ENCODE measurements around the gene CNPY2. TPM values are rescaled to one million over a fixed set of nuclear protein-coding genes. Genes with fewer than 3 reads are reported as not detected.

CNPY2 gene
- total and polyA plus RNA-seq, 2 of the 13 experiments (the other 11 are each of a cell fraction or from before 2014, with no cell fraction given): 285 to 356 TPM

DNA sequence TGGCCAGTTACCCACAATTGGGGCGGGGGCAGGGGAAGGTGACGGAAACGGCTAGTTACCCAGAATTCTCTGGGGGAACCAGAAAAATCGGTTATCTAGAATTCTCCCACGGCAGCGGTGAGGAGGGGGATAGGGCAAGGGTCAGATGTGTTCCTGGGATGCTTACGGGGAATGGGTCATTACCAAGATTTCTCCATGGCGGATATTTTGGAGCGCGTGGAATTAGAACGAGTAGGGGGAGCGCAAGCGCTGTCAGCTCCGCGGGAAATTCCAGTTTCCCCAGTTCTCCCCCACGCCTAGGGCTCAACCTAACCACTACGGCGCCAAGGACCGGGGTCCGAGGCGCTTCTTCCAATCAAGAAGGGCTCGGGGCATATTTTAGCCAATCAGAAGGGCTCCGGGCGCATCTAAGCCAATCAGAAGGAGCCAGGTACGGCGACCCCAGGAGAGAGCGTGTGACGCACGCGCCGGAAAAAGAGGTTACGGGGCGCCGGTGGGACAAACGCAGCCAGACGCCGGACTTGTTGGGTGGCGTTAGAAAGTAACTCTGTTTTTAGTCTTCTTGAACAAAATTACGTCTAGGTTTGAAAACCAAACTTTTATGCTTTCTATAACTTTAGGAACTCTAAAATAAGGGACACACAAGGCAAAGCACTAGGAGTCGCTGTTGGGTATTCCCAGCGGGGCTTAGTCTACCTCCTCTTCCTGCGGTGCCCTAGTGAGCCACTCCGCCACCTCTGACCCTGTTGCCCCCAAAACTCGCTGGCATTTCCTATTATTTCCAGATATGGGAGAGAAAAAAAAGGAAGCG lies 18.1 kb upstream of the CNPY2 start, which contains the start of gene PAN2 (continued):
- TF ChIP-seq, protein P1, sequence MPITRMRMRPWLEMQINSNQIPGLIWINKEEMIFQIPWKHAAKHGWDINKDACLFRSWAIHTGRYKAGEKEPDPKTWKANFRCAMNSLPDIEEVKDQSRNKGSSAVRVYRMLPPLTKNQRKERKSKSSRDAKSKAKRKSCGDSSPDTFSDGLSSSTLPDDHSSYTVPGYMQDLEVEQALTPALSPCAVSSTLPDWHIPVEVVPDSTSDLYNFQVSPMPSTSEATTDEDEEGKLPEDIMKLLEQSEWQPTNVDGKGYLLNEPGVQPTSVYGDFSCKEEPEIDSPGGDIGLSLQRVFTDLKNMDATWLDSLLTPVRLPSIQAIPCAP (CRISPR knock-in tag; IDR thresholded peaks at IDR 0.05; ENCODE audit: low read depth): no peak
- TF ChIP-seq, protein P2, sequence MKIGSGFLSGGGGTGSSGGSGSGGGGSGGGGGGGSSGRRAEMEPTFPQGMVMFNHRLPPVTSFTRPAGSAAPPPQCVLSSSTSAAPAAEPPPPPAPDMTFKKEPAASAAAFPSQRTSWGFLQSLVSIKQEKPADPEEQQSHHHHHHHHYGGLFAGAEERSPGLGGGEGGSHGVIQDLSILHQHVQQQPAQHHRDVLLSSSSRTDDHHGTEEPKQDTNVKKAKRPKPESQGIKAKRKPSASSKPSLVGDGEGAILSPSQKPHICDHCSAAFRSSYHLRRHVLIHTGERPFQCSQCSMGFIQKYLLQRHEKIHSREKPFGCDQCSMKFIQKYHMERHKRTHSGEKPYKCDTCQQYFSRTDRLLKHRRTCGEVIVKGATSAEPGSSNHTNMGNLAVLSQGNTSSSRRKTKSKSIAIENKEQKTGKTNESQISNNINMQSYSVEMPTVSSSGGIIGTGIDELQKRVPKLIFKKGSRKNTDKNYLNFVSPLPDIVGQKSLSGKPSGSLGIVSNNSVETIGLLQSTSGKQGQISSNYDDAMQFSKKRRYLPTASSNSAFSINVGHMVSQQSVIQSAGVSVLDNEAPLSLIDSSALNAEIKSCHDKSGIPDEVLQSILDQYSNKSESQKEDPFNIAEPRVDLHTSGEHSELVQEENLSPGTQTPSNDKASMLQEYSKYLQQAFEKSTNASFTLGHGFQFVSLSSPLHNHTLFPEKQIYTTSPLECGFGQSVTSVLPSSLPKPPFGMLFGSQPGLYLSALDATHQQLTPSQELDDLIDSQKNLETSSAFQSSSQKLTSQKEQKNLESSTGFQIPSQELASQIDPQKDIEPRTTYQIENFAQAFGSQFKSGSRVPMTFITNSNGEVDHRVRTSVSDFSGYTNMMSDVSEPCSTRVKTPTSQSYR (CRISPR knock-in tag; IDR thresholded peaks at IDR 0.05; ENCODE audit: borderline replicate concordance): peak; percentile 38; the same call in 1 of the 2 replicates
- TF ChIP-seq MAFF (IDR thresholded peaks at IDR 0.05; ENCODE audit: low read depth, low read length) (no peak), PRPF4 (IDR thresholded peaks at IDR 0.05; ENCODE audit: low read depth, low read length, poor library complexity, severe bottlenecking) (no peak), KDM4B (CRISPR knock-in tag; IDR thresholded peaks at IDR 0.05) (no peak), ZFP41 (CRISPR knock-in tag; IDR thresholded peaks at IDR 0.05; ENCODE audit: borderline replicate concordance) (no peak)
- TF ChIP-seq, protein P3, sequence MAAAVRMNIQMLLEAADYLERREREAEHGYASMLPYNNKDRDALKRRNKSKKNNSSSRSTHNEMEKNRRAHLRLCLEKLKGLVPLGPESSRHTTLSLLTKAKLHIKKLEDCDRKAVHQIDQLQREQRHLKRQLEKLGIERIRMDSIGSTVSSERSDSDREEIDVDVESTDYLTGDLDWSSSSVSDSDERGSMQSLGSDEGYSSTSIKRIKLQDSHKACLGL (CRISPR knock-in tag; IDR thresholded peaks at IDR 0.05): no peak
- TF ChIP-seq, protein P4, sequence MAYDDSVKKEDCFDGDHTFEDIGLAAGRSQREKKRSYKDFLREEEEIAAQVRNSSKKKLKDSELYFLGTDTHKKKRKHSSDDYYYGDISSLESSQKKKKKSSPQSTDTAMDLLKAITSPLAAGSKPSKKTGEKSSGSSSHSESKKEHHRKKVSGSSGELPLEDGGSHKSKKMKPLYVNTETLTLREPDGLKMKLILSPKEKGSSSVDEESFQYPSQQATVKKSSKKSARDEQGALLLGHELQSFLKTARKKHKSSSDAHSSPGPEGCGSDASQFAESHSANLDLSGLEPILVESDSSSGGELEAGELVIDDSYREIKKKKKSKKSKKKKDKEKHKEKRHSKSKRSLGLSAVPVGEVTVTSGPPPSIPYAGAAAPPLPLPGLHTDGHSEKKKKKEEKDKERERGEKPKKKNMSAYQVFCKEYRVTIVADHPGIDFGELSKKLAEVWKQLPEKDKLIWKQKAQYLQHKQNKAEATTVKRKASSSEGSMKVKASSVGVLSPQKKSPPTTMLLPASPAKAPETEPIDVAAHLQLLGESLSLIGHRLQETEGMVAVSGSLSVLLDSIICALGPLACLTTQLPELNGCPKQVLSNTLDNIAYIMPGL (CRISPR knock-in tag; IDR thresholded peaks at IDR 0.05; ENCODE audit: borderline replicate concordance in 1 of 2, low read depth in 1 of 2): peak; percentile 54 to 56; a peak in 3 of 4 replicates
- TF ChIP-seq, protein P5, sequence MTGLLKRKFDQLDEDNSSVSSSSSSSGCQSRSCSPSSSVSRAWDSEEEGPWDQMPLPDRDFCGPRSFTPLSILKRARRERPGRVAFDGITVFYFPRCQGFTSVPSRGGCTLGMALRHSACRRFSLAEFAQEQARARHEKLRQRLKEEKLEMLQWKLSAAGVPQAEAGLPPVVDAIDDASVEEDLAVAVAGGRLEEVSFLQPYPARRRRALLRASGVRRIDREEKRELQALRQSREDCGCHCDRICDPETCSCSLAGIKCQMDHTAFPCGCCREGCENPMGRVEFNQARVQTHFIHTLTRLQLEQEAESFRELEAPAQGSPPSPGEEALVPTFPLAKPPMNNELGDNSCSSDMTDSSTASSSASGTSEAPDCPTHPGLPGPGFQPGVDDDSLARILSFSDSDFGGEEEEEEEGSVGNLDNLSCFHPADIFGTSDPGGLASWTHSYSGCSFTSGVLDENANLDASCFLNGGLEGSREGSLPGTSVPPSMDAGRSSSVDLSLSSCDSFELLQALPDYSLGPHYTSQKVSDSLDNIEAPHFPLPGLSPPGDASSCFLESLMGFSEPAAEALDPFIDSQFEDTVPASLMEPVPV (CRISPR knock-in tag; IDR thresholded peaks at IDR 0.05): no peak
- TF ChIP-seq, protein P6, sequence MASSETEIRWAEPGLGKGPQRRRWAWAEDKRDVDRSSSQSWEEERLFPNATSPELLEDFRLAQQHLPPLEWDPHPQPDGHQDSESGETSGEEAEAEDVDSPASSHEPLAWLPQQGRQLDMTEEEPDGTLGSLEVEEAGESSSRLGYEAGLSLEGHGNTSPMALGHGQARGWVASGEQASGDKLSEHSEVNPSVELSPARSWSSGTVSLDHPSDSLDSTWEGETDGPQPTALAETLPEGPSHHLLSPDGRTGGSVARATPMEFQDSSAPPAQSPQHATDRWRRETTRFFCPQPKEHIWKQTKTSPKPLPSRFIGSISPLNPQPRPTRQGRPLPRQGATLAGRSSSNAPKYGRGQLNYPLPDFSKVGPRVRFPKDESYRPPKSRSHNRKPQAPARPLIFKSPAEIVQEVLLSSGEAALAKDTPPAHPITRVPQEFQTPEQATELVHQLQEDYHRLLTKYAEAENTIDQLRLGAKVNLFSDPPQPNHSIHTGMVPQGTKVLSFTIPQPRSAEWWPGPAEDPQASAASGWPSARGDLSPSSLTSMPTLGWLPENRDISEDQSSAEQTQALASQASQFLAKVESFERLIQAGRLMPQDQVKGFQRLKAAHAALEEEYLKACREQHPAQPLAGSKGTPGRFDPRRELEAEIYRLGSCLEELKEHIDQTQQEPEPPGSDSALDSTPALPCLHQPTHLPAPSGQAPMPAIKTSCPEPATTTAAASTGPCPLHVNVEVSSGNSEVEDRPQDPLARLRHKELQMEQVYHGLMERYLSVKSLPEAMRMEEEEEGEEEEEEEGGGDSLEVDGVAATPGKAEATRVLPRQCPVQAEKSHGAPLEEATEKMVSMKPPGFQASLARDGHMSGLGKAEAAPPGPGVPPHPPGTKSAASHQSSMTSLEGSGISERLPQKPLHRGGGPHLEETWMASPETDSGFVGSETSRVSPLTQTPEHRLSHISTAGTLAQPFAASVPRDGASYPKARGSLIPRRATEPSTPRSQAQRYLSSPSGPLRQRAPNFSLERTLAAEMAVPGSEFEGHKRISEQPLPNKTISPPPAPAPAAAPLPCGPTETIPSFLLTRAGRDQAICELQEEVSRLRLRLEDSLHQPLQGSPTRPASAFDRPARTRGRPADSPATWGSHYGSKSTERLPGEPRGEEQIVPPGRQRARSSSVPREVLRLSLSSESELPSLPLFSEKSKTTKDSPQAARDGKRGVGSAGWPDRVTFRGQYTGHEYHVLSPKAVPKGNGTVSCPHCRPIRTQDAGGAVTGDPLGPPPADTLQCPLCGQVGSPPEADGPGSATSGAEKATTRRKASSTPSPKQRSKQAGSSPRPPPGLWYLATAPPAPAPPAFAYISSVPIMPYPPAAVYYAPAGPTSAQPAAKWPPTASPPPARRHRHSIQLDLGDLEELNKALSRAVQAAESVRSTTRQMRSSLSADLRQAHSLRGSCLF (CRISPR knock-in tag; IDR thresholded peaks at IDR 0.05; ENCODE audit: borderline replicate concordance): no peak; the same call in 1 of the 2 replicates

Measured in HepG2 (cell line).